CD14-positive monocyte (primary cell): ENCODE measurements around the gene AXIN1. TPM values are rescaled to one million over a fixed set of nuclear protein-coding genes. Genes with fewer than 3 reads are reported as not detected.
A peak's percentile ranks its signal among the peaks of the same experiment; 100 is the strongest.

Experiments
- DNase-seq, 3 donors: peaks; one replicate each; pipeline ENCODE4 v3.0.0-alpha.2; 2011 to 2022
- H2AFZ ChIP-seq: 2 replicates; pipeline ENCODE4 v1.6.0; 2012; ENCODE audit warnings: mild to moderate bottlenecking, low read depth, low read length, inconsistent platforms; ENCODE audit not compliant: insufficient read depth, poor library complexity, severe bottlenecking
- H3K27ac ChIP-seq, 2 donors: 1 replicate in 1 of 2; 2 replicates in 1 of 2; pipeline ENCODE4 v1.5.1; 2012 to 2013; ENCODE audit warnings: low read length in 2 of 2, control low read depth in 1 of 2, inconsistent platforms in 1 of 2, low read depth in 1 of 2, mild to moderate bottlenecking in 1 of 2
- H3K27me3 ChIP-seq, 2 donors: one replicate each; pipeline versions ENCODE4 v1.6.0 to v1.6.1; 2011 to 2013; ENCODE audit warnings: low read length in 2 of 2; ENCODE audit not compliant: control insufficient read depth in 2 of 2, insufficient read depth in 2 of 2
- H3K36me3 ChIP-seq, 2 donors: replicated peaks in 1 of 2; 1 replicate in 1 of 2; 2 replicates in 1 of 2; pipeline versions ENCODE4 v1.5.1 to v1.6.1; 2012 to 2013; ENCODE audit warnings: low read length in 2 of 2, control low read depth in 1 of 2, inconsistent platforms in 1 of 2, mild to moderate bottlenecking in 1 of 2; ENCODE audit not compliant: insufficient read depth in 2 of 2, control insufficient read depth in 1 of 2
- H3K4me1 ChIP-seq, 2 donors: 1 replicate in 1 of 2; 2 replicates in 1 of 2; pipeline versions ENCODE4 v1.5.1 to v1.6.1; 2012 to 2013; ENCODE audit warnings: low read length in 2 of 2, control low read depth in 1 of 2, inconsistent platforms in 1 of 2, mild to moderate bottlenecking in 1 of 2, moderate library complexity in 1 of 2; ENCODE audit not compliant: insufficient read depth in 2 of 2, control insufficient read depth in 1 of 2
- H3K4me2 ChIP-seq: replicated peaks from 2 replicates; pipeline ENCODE3; 2012; ENCODE audit warnings: low read length, moderate library complexity, mild to moderate bottlenecking; ENCODE audit not compliant: poor library complexity, severe bottlenecking; ENCODE audit errors: extremely low read depth
- H3K4me3 ChIP-seq, 3 experiments: fragments of 200-600 bp in 1 of 3; sonication (generic) in 1 of 3; replicated peaks in 1 of 3; 1 replicate in 2 of 3; 2 replicates in 1 of 3; pipeline ENCODE4 v1.5.1; 2011 to 2013; ENCODE audit warnings: low read length in 3 of 3, mild to moderate bottlenecking in 3 of 3, control low read depth in 2 of 3, low read depth in 2 of 3, inconsistent platforms in 1 of 3, moderate library complexity in 1 of 3
- H3K79me2 ChIP-seq: 2 replicates; pipeline ENCODE4 v1.6.0; 2012; ENCODE audit warnings: mild to moderate bottlenecking, control low read depth, inconsistent platforms, low read length, moderate library complexity; ENCODE audit not compliant: insufficient read depth
- H3K9ac ChIP-seq: 2 replicates; pipeline ENCODE4 v1.6.0; 2017; ENCODE audit warnings: low read length, mild to moderate bottlenecking; ENCODE audit not compliant: insufficient read depth, poor library complexity, severe bottlenecking
- H3K9me3 ChIP-seq, 2 donors: replicated peaks in 1 of 2; 1 replicate in 1 of 2; 2 replicates in 1 of 2; pipeline versions ENCODE4 v1.5.1 to v1.6.1; 2012 to 2013; ENCODE audit warnings: low read length in 2 of 2, control low read depth in 1 of 2; ENCODE audit not compliant: control insufficient read depth in 1 of 2, insufficient read depth in 1 of 2
- H4K20me1 ChIP-seq: 2 replicates; pipeline ENCODE4 v1.6.0; 2012; ENCODE audit warnings: mild to moderate bottlenecking, low read length, control low read depth, moderate library complexity; ENCODE audit not compliant: insufficient read depth
- H3K27ac Mint-ChIP-seq, 7 donors: one replicate each; pipeline ENCODE4 v1.8.0; 2020; ENCODE audit warnings: mild to moderate bottlenecking in 7 of 7, mixed read lengths in 7 of 7, moderate library complexity in 6 of 7, inconsistent platforms in 2 of 7
- H3K27me3 Mint-ChIP-seq, 3 donors: one replicate each; pipeline ENCODE4 v1.8.0; 2021 to 2022; ENCODE audit warnings: low read depth in 3 of 3, mild to moderate bottlenecking in 3 of 3, mixed read lengths in 3 of 3, moderate library complexity in 3 of 3, inconsistent platforms in 1 of 3
- H3K36me3 Mint-ChIP-seq, 2 donors: one replicate each; pipeline ENCODE4 v1.8.0; 2020; ENCODE audit warnings: mixed read lengths in 2 of 2, inconsistent platforms in 1 of 2, mild to moderate bottlenecking in 1 of 2
- H3K4me1 Mint-ChIP-seq: one replicate; pipeline ENCODE4 v1.8.0; 2020; ENCODE audit warnings: mild to moderate bottlenecking, mixed read lengths
- H3K4me3 Mint-ChIP-seq, 2 donors: one replicate each; pipeline ENCODE4 v1.8.0; 2020; ENCODE audit warnings: mild to moderate bottlenecking in 2 of 2, mixed read lengths in 2 of 2, moderate library complexity in 1 of 2
- H3K9me3 Mint-ChIP-seq, 7 donors: one replicate each; pipeline ENCODE4 v1.8.0; 2020 to 2022; ENCODE audit warnings: mixed read lengths in 7 of 7, mild to moderate bottlenecking in 6 of 7, moderate library complexity in 6 of 7, inconsistent platforms in 2 of 7
- WGBS: methylation state at CpG from one replicate; pipeline ENCODE4 v1.1.5; 2013; ENCODE audit warnings: missing lambda C conversion rate; ENCODE audit not compliant: insufficient coverage; 5-methylcytosine and 5-hydroxymethylcytosine counted together
- intact Hi-C, 2 donors: fragments of 100-400 bp; cut with micrococcal nuclease; formaldehyde crosslinking; loops; one replicate each; pipeline versions ENCODE4 v1.15.0 to v1.15.1; 2023
- polyA plus RNA-seq, 3 donors: library from polyadenylated mRNA; depleted of rRNA in 1 of 3; unstranded in 2 of 3; stranded (reverse) in 1 of 3; fragments of 300-500 nt in 2 of 3; fragments of >200 nt in 1 of 3; fragmentation: Illumina TruSeq in 2 of 3; gene quantifications; 1 replicate in 2 of 3; 2 replicates in 1 of 3; pipeline ENCODE4 v1.2.3, GENCODE V29; 2012 to 2021
- TF ChIP-seq, protein P1 (sequence below): fragments of 200-600 bp; IDR thresholded peaks from one replicate; pipeline ENCODE4 v1.8.0; 2022; ENCODE audit warnings: antibody characterized with exemption, mild to moderate bottlenecking

The AXIN1 gene
- polyA plus RNA-seq, 3 donors = 0.30 to 20.9 (median 0.74) TPM

DNA sequence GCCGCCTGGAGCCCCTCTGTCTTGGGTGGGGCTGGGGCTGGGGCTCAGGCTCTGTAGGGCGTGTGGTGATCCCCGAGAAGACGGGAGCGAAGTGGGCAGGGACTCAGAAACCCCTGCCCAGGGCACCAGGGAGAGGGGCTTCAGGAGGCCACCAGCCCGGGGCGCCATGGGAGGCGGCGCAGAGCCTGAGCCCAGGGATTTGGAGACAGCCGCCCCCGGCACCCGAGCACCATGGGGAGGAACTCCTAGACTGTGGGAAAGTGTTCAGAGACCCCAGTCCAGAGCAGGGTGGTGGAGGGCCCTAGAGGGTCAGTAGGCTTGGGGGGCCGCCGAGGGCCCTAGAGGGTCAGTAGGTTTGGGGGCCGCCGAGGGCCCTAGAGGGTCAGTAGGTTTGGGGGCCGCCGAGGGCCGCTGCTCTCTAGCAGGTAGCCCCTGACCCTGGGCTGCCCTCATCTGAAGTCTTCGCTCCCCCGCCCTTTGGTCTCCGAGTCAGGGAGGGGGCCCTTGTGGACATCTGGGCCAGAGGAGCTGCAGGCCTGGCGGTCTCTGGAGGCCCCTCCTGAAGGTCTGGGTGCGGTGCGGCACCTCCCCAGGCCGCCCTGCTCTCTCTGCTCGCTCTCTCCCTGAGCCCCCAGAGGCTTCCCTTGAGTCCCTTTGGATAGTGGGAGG lies 71.4 kb downstream of the AXIN1 start:
- Histone ChIP-seq H3K4me1 (no peaks in the 10 kb centered on the region), H3K9ac (no peak overlapping the region), H3K27me3 (peaks cover 9 to 44% of the 10 kb centered on the region in 2 donors), H3K4me3 (no peak overlapping the region), H3K79me2 (no peaks in the 10 kb centered on the region), H3K4me2 (peak overlapping the region; percentile 22), H2AFZ (no peak overlapping the region), H3K36me3 (no peaks in the 10 kb centered on the region), H3K27ac (no peak overlapping the region), H4K20me1 (no peaks in the 10 kb centered on the region), H3K9me3 (peaks cover under 1 to 12% of the 10 kb centered on the region in 2 donors)
- Mint-ChIP-seq H3K27me3 (peaks cover 38 to 59% (median 54%) of the 10 kb centered on the region in 3 donors), H3K36me3 (no peaks in the 10 kb centered on the region), H3K27ac (no peak overlapping the region), H3K4me3 (peak overlapping the region in 1 of 2 donors; percentile 64), H3K4me1 (peaks cover 2% of the 10 kb centered on the region), H3K9me3 (peaks cover 0 to 13% (median 4%) of the 10 kb centered on the region in 7 donors)
- intact Hi-C loops = no loop called here
- TF ChIP-seq, protein P1, sequence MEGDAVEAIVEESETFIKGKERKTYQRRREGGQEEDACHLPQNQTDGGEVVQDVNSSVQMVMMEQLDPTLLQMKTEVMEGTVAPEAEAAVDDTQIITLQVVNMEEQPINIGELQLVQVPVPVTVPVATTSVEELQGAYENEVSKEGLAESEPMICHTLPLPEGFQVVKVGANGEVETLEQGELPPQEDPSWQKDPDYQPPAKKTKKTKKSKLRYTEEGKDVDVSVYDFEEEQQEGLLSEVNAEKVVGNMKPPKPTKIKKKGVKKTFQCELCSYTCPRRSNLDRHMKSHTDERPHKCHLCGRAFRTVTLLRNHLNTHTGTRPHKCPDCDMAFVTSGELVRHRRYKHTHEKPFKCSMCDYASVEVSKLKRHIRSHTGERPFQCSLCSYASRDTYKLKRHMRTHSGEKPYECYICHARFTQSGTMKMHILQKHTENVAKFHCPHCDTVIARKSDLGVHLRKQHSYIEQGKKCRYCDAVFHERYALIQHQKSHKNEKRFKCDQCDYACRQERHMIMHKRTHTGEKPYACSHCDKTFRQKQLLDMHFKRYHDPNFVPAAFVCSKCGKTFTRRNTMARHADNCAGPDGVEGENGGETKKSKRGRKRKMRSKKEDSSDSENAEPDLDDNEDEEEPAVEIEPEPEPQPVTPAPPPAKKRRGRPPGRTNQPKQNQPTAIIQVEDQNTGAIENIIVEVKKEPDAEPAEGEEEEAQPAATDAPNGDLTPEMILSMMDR = no peak
- 51% methylated on average over 24 of the region's 27 CpGs for WGBS
- no peak for DNase-seq

DNA sequence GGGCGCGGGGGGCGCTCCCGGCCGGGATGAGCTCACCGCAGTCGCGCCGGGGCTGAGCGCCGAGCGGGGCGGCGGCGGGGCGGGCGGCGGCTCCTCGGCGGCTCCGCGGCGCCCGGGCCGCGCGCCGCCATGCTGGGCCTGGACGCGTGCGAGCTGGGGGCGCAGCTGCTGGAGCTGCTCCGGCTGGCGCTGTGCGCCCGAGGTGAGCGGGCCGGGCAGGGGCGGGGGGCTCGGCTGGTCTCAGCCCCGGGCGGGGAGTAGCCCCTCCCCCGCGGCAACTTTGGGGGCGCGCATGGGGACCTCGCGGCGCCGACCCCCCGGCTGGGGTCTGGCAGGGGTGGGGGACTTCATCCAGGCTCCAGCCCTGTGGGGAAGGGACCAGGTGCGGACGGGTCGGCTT lies 72.0 kb downstream of the AXIN1 start, which contains the start of gene ARHGDIG:
Gene ARHGDIG (plus strand): TSS at position 40 of the 400 bp plus-strand sequence. CDS start 90 bp downstream, at position 130.
- Mint-ChIP-seq H3K4me1 (peaks cover 2% of the 10 kb centered on the region), H3K27me3 (peaks cover 39 to 62% (median 55%) of the 10 kb centered on the region in 3 donors), H3K4me3 (peak within 1 kb of the TSS in 1 of 2 donors; percentile 64), H3K36me3 (no peaks in the 10 kb centered on the region), H3K27ac (no peak within 1 kb of the TSS), H3K9me3 (peaks cover 0 to 12% (median 5%) of the 10 kb centered on the region in 7 donors)
- TF ChIP-seq, protein P1 = no peak
- Histone ChIP-seq H3K79me2 (no peaks in the 10 kb centered on the region), H3K36me3 (no peaks in the 10 kb centered on the region), H3K9ac (no peak within 1 kb of the TSS), H3K27ac (no peak within 1 kb of the TSS), H3K4me2 (peak within 1 kb of the TSS; percentile 22), H3K9me3 (peaks cover 0 to 12% of the 10 kb centered on the region in 2 donors), H3K4me1 (no peaks in the 10 kb centered on the region), H3K27me3 (peaks cover 9 to 46% of the 10 kb centered on the region in 2 donors), H3K4me3 (no peak within 1 kb of the TSS), H2AFZ (no peak within 1 kb of the TSS), H4K20me1 (no peaks in the 10 kb centered on the region)
- under 1% methylated on average over 54 of the region's 54 CpGs for WGBS
- no peak for DNase-seq
- intact Hi-C loops = no loop called here
